H1 (cell line): ENCODE data around the gene TXNRD2. TPM values are rescaled to one million over a fixed set of nuclear protein-coding genes. Genes with fewer than 3 reads are reported as not detected.

Experiments used
- BACH1 ChIP-seq: IDR thresholded peaks from 2 replicates; pipeline ENCODE4 v1.6.1; 2012; ENCODE audit warnings: low read length, improper control_type of control experiment
- CBX5 ChIP-seq: fragments of 300-800, 300-1000 bp; sonication (generic); IDR thresholded peaks from 2 replicates; pipeline ENCODE4 v1.7.1; 2016; ENCODE audit warnings: antibody characterized with exemption, low read length, low read depth
- CBX8 ChIP-seq: fragments of 300-800, 300-1000 bp; sonication (generic); IDR thresholded peaks from 2 replicates; pipeline ENCODE4 v1.7.1; 2016; ENCODE audit warnings: low read depth, low read length, borderline replicate concordance
- GABPA ChIP-seq: IDR thresholded peaks from 2 replicates; pipeline ENCODE4 v1.6.1; 2011; ENCODE audit warnings: mild to moderate bottlenecking, low read length, moderate library complexity, borderline replicate concordance; ENCODE audit not compliant: insufficient read depth
- KDM1A ChIP-seq: fragments of 200-600, 300-600 bp; sonication (generic); IDR thresholded peaks from 2 replicates; pipeline ENCODE4 v1.7.1; 2016; ENCODE audit warnings: mild to moderate bottlenecking, low read length, borderline replicate concordance
- RBBP5 ChIP-seq: IDR thresholded peaks from 2 replicates; pipeline ENCODE4 v1.7.1; 2012; ENCODE audit warnings: low read depth, mild to moderate bottlenecking, inconsistent platforms, low read length, moderate library complexity, borderline replicate concordance
- polyA plus RNA-seq, 7 experiments: library from polyadenylated mRNA; depleted of rRNA in 3 of 7; stranded (reverse) in 5 of 7; unstranded in 2 of 7; fragments of >200 nt in 5 of 7; fragments of 200-250 nt in 2 of 7; gene quantifications; 1 replicate in 5 of 7; 2 replicates in 1 of 7; 4 replicates in 1 of 7; pipeline versions ENCODE4 v1.2.1 to v1.2.3, GENCODE V29; 2011 to 2013; ENCODE audit warnings: missing spikeins in 2 of 7, mixed read lengths in 2 of 7
- total RNA-seq: library from RNA; stranded (reverse); fragmentation: NEBNext Ultra II Directional; extraction: Animal tissue kit (Norgen Biotek cat#: 25700); gene quantifications from 2 replicates; pipeline ENCODE4 v1.2.1, GENCODE V29; 2021

Gene TXNRD2
- total and polyA plus RNA-seq, 2 of the 8 experiments (the other 6 are each of a cell fraction or from before 2014, with no cell fraction given) = 14.8 to 21.9 TPM

- no peak for TF ChIP-seq KDM1A
- no peak for TF ChIP-seq CBX5
- no peak for TF ChIP-seq BACH1
- TF ChIP-seq RBBP5 = no peak
- no peak for TF ChIP-seq GABPA
- TF ChIP-seq CBX8 = no peak
Observed at GRCh38 chr22:19876314-19876940, 65.2 kb downstream of the TXNRD2 start (continued).
